K562 (cell line): ENCODE measurements around the gene RASD2.
"Not testable (repeated sequence)": the region's sequence is repeated elsewhere in the genome, so short reads cannot be mapped to it uniquely, and the experiment has no call there.

ENCODE experiments used
- E2F1 ChIP-seq: sonication (generic); formaldehyde crosslinking; IDR thresholded peaks from 2 replicates; pipeline ENCODE4 v1.8.1; 2023; ENCODE audit warnings: mild to moderate bottlenecking, missing genetic modification reagents, moderate library complexity
- EZH2 ChIP-seq: IDR thresholded peaks from 2 replicates; pipeline ENCODE4 v1.6.1; 2012; ENCODE audit warnings: low read depth, mild to moderate bottlenecking, inconsistent platforms, low read length, borderline replicate concordance
- HMGXB4 ChIP-seq: sonication (generic); formaldehyde crosslinking; IDR thresholded peaks from 2 replicates; pipeline ENCODE4 v1.8.1; 2023; ENCODE audit warnings: mild to moderate bottlenecking, missing genetic modification reagents
- LARP7 ChIP-seq: fragments of 450-650 bp; IDR thresholded peaks from 2 replicates; pipeline ENCODE4 v1.6.1; 2016
- STAT6 ChIP-seq: sonication (generic); formaldehyde crosslinking; IDR thresholded peaks from 2 replicates; pipeline ENCODE4 v1.8.1; 2023; ENCODE audit warnings: mild to moderate bottlenecking, missing genetic modification reagents
- ZNF140 ChIP-seq: fragments of 250-450 bp; sonication (Bioruptor Pico); IDR thresholded peaks from 2 replicates; pipeline ENCODE4 v1.8.0; 2021; ENCODE audit warnings: moderate library complexity, mild to moderate bottlenecking, inconsistent platforms
- TF ChIP-seq, protein P1 (sequence below), 3 experiments: IDR thresholded peaks in 2 of 3; conservative IDR thresholded peaks in 1 of 3; 2 replicates each; pipeline ENCODE4 v1.5.1; 2011 to 2012; ENCODE audit warnings: low read length in 3 of 3, mild to moderate bottlenecking in 3 of 3, control low read depth in 2 of 3, improper control_type of control experiment in 1 of 3, inconsistent platforms in 1 of 3, low read depth in 1 of 3, mixed read lengths in 1 of 3, moderate library complexity in 1 of 3; ENCODE audit not compliant: insufficient read depth in 2 of 3

GRCh38 chr22:35507851-35508250 is 32.8 kb upstream of the RASD2 start:
- TF ChIP-seq HMGXB4; EZH2; ZNF140 (CRISPR knock-in tag); STAT6 (CRISPR knock-in tag); E2F1 (CRISPR knock-in tag); LARP7: not testable (repeated sequence)
- TF ChIP-seq, protein P1, sequence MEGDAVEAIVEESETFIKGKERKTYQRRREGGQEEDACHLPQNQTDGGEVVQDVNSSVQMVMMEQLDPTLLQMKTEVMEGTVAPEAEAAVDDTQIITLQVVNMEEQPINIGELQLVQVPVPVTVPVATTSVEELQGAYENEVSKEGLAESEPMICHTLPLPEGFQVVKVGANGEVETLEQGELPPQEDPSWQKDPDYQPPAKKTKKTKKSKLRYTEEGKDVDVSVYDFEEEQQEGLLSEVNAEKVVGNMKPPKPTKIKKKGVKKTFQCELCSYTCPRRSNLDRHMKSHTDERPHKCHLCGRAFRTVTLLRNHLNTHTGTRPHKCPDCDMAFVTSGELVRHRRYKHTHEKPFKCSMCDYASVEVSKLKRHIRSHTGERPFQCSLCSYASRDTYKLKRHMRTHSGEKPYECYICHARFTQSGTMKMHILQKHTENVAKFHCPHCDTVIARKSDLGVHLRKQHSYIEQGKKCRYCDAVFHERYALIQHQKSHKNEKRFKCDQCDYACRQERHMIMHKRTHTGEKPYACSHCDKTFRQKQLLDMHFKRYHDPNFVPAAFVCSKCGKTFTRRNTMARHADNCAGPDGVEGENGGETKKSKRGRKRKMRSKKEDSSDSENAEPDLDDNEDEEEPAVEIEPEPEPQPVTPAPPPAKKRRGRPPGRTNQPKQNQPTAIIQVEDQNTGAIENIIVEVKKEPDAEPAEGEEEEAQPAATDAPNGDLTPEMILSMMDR (IDR thresholded peaks at IDR 0.05 in 2 of 3, conservative IDR thresholded peaks at IDR 0.05 in 1 of 3; ENCODE audit: insufficient read depth in 2 of 3, low read depth in 1 of 3, low read length in 3 of 3): not testable (repeated sequence)
